Breast epithelium (tissue), 4 donors: ENCODE measurements around the gene PRF1. TPM values are rescaled to one million over a fixed set of nuclear protein-coding genes. Genes with fewer than 3 reads are reported as not detected.

Experiments
- DNase-seq, 2 donors: peaks; one replicate each; pipeline ENCODE4 v3.0.0-alpha.2; 2019; ENCODE audit warnings: low spot score in 2 of 2
- H3K27ac ChIP-seq, 2 donors: fragments of 200-600 bp; sonication (generic) in 1 of 2; one replicate each; pipeline ENCODE4 v1.5.1; 2016 to 2019; ENCODE audit warnings: mild to moderate bottlenecking in 1 of 2
- H3K27me3 ChIP-seq, 2 donors: fragments of 200-600 bp; sonication (generic) in 1 of 2; one replicate each; pipeline versions ENCODE4 v1.5.1 to v1.6.0; 2017 to 2019; ENCODE audit warnings: control low read depth in 1 of 2, mild to moderate bottlenecking in 1 of 2
- H3K36me3 ChIP-seq: fragments of 200-600 bp; one replicate; pipeline ENCODE4 v1.5.1; 2019
- H3K4me1 ChIP-seq, 2 donors: fragments of 200-600 bp; sonication (generic); one replicate each; pipeline ENCODE4 v1.5.1; 2016 to 2019; ENCODE audit warnings: control low read depth in 1 of 2
- H3K4me3 ChIP-seq, 3 donors: fragments of 200-600 bp; sonication (generic); 1 replicate in 2 of 3; 2 replicates in 1 of 3; pipeline ENCODE4 v1.5.1; 2016 to 2019; ENCODE audit warnings: mild to moderate bottlenecking in 3 of 3, moderate library complexity in 2 of 3
- H3K9me3 ChIP-seq, 2 donors: fragments of 200-600 bp; sonication (generic) in 1 of 2; one replicate each; pipeline ENCODE4 v1.5.1; 2016 to 2019; ENCODE audit warnings: control low read depth in 1 of 2
- POLR2A ChIP-seq: fragments of 450-650 bp; IDR thresholded peaks from one replicate; pipeline ENCODE4 v1.6.1; 2016; ENCODE audit warnings: antibody characterized with exemption, mild to moderate bottlenecking, moderate library complexity
- POLR2AphosphoS5 ChIP-seq, 3 donors: sonication (generic); formaldehyde crosslinking; IDR thresholded peaks; one replicate each; pipeline ENCODE4 v1.6.1; 2017; ENCODE audit warnings: antibody characterized with exemption in 3 of 3
- intact Hi-C: fragments of 100-400 bp; cut with DNase I; formaldehyde crosslinking; loops from one replicate; pipeline ENCODE4 v1.15.1; 2023; ENCODE audit warnings: low total_unique reads
- total RNA-seq, 3 donors: library from RNA; depleted of rRNA; stranded (reverse); fragments of >200 nt; gene quantifications; one replicate each; pipeline ENCODE4 v1.1.0, GENCODE V29; 2016
- TF ChIP-seq, protein P1 (sequence below), 3 donors: fragments of 450-650 bp; IDR thresholded peaks; one replicate each; pipeline ENCODE4 v1.5.1; 2016 to 2017; ENCODE audit warnings: antibody characterized with exemption in 3 of 3, mild to moderate bottlenecking in 3 of 3, moderate library complexity in 3 of 3

The PRF1 gene
- total RNA-seq, 3 donors from 2014 or later, result 2.2 to 4.3 (median 2.2) TPM

DNA sequence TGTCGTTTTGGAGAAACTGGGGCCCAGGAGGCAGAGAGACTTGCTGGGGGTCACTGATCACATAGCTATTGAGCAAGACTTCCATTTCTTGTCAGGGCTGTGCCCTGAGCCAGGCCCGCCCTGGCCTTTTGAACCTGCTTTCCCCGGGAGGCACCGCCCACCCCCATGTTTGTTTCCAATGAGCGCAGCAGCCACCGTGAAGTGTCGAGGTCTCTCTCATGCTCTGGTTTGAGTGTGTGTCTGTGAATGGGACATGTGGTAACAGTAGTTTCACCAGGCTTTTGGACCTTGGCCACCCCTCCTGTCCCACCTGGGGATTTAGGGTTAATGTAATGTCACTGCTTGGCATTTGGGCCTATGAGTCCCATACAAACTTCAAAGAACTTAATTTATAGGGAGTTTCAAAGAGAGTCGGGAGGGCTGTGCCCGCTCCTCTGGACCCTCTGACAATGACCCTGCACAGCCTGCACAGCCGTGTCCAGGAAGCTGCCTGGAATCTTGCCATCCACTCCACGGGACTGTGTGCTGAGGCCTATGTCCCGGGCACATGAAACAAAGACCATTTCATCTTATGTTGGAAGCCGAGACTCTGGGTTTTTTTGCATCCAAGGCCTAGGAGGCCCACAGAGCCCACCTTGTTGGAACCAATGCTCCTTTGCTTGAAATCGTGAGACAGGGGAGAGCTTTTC is 6.3 kb downstream of the PRF1 start:
- TF ChIP-seq POLR2A, result no peak
- no peaks in the 10 kb centered on the region for H3K36me3 ChIP-seq
- peak in 1 of 2 donors; percentile 12 for DNase-seq
- H3K4me1 ChIP-seq, result no peaks in the 10 kb centered on the region
- H3K27ac ChIP-seq, result no peak overlapping the region
- no peaks in the 10 kb centered on the region for H3K27me3 ChIP-seq
- no peaks in the 10 kb centered on the region for H3K9me3 ChIP-seq
- intact Hi-C loops, result no loop called here
- H3K4me3 ChIP-seq, result no peak overlapping the region

DNA sequence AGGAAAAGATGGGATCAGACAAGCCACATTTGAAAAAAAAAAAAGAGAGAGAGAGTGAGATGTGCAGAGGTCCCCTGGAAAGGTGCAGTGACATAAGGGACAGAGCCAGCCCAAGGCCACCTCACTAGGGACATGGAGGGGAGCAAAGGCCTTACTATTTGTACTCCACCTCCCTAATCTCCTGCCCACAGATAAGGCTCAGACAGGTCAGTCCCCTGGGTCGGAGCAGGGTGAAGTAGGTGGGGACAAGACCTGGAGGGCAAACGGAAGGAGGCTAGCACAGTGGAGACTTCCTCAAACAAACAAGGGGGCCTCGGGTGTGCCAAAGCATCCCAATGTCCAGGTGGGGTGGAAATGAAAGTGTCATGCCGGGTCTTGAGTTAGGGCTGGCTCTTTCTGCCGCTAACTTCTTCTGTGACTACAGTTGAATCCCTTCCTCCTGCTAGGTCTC is 7.0 kb downstream of the PRF1 start:
- no peaks in the 10 kb centered on the region for H3K36me3 ChIP-seq
- H3K4me1 ChIP-seq, result no peaks in the 10 kb centered on the region
- TF ChIP-seq, protein P1, sequence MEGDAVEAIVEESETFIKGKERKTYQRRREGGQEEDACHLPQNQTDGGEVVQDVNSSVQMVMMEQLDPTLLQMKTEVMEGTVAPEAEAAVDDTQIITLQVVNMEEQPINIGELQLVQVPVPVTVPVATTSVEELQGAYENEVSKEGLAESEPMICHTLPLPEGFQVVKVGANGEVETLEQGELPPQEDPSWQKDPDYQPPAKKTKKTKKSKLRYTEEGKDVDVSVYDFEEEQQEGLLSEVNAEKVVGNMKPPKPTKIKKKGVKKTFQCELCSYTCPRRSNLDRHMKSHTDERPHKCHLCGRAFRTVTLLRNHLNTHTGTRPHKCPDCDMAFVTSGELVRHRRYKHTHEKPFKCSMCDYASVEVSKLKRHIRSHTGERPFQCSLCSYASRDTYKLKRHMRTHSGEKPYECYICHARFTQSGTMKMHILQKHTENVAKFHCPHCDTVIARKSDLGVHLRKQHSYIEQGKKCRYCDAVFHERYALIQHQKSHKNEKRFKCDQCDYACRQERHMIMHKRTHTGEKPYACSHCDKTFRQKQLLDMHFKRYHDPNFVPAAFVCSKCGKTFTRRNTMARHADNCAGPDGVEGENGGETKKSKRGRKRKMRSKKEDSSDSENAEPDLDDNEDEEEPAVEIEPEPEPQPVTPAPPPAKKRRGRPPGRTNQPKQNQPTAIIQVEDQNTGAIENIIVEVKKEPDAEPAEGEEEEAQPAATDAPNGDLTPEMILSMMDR (IDR thresholded peaks at IDR 0.05), result no peak
- no peak for TF ChIP-seq POLR2A
- TF ChIP-seq POLR2AphosphoS5 (IDR thresholded peaks at IDR 0.05), result no peak
- DNase-seq, result peak in 1 of 2 donors; percentile 5
- H3K27ac ChIP-seq, result no peak overlapping the region
- intact Hi-C loops, result no loop called here
- no peak overlapping the region for H3K4me3 ChIP-seq
- no peaks in the 10 kb centered on the region for H3K9me3 ChIP-seq
- no peaks in the 10 kb centered on the region for H3K27me3 ChIP-seq

DNA sequence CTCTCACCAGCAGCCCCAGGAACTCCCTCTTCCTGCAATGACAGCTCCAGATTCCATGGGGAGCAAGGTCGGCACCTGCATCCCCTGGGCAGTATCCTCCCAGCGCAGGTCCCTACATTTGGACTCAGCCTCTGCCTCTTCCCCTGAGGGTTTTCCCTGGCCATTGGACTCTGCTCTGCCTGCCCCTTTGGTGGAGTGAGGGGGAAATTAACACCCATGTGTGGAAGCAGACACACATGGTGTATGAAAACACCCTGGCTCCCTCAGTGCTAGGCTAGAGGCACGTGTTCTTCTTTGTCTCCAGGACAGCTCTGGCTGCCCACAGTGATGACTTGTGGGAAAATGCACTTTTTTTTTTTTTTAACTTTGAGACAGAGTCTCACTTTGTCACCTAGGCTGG is 8.4 kb downstream of the PRF1 start:
- no peak overlapping the region for H3K4me3 ChIP-seq
- no peaks in the 10 kb centered on the region for H3K36me3 ChIP-seq
- H3K4me1 ChIP-seq, result no peaks in the 10 kb centered on the region
- no peaks in the 10 kb centered on the region for H3K9me3 ChIP-seq
- no peak overlapping the region for H3K27ac ChIP-seq
- intact Hi-C loops, result no loop called here
- no peaks in the 10 kb centered on the region for H3K27me3 ChIP-seq
- DNase-seq, result peak in 1 of 2 donors; percentile 4
- TF ChIP-seq POLR2AphosphoS5 (IDR thresholded peaks at IDR 0.05) (no peak), POLR2A (no peak)
- TF ChIP-seq, protein P1 (IDR thresholded peaks at IDR 0.05), result no peak

DNA sequence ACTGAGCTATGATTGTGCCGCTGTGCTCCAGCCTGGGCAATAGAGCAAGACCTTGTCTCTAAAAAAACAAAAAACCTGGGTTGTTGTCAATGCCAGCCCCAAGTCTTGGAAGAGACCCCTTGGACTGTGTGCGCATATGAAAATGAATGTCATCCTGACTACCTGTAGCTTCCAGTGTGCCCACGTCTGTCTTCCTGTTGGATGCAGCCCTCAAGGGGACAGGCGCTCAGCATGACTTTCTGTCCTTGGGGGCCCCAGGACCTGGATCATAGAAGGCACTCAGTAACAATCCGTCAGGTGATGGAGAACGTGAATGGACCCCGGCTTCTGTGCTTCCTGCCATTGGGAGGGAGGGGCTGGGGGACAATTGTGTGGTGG is 9.0 kb downstream of the PRF1 start:
- H3K4me3 ChIP-seq, result no peak overlapping the region
- DNase-seq, result peak in 1 of 2 donors; percentile 6
- H3K4me1 ChIP-seq, result no peaks in the 10 kb centered on the region
- no peaks in the 10 kb centered on the region for H3K9me3 ChIP-seq
- no peak for TF ChIP-seq POLR2A
- TF ChIP-seq POLR2AphosphoS5 (IDR thresholded peaks at IDR 0.05), result no peak
- TF ChIP-seq, protein P1 (IDR thresholded peaks at IDR 0.05), result no peak
- intact Hi-C loops, result no loop called here
- H3K36me3 ChIP-seq, result no peaks in the 10 kb centered on the region
- H3K27me3 ChIP-seq, result no peaks in the 10 kb centered on the region
- H3K27ac ChIP-seq, result no peak overlapping the region

DNA sequence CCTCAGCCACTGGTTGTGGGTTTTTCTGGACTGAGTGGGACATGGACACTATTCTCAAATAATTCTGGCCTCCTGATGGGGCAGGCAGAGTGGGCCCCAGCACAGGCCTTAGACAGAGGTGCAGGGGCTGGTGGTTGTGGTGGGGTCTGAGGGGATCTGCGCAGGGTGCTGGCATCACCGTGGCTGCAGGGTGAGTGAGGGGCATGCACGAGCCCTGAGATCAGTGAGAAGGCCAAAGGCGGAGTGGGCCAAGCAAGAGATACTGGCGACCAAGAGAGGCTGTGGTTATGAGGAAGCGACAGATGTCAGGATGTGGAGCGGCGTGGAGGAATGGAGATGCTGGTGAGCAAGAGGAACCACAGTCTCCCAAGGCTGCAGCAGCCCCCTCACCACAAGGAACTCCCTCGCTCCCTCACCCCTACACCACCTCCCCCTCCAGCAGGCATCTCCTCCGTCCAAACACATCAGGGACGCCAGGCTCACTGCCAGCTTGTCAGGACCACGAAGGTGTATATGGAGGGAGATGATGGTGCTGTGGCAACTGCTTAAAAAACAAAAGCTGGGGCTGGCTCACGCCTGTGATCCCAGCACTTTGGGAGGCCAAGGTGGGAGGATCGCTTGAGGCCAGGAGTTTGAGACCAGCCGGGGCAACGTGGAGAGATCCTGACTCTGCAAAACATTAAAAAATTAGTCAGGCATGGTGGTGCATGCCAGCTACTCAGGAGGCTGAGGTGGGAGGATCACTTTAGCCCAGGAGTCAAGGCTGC is 9.6 kb downstream of the PRF1 start:
- peak in 1 of 2 donors; percentile 11 for DNase-seq
- intact Hi-C loops, result no loop called here
- H3K4me1 ChIP-seq, result no peaks in the 10 kb centered on the region

More for the DNA sequence above, 9.6 kb downstream of the PRF1 start:
- H3K9me3 ChIP-seq, result no peaks in the 10 kb centered on the region
- H3K36me3 ChIP-seq, result no peaks in the 10 kb centered on the region
- no peak overlapping the region for H3K4me3 ChIP-seq
- H3K27ac ChIP-seq, result no peak overlapping the region
- H3K27me3 ChIP-seq, result no peaks in the 10 kb centered on the region
- TF ChIP-seq, protein P1 (IDR thresholded peaks at IDR 0.05), result no peak
- TF ChIP-seq POLR2AphosphoS5 (IDR thresholded peaks at IDR 0.05), result no peak
- no peak for TF ChIP-seq POLR2A
